Measurements from ENCODE around the gene RNPEPL1.

DNA sequence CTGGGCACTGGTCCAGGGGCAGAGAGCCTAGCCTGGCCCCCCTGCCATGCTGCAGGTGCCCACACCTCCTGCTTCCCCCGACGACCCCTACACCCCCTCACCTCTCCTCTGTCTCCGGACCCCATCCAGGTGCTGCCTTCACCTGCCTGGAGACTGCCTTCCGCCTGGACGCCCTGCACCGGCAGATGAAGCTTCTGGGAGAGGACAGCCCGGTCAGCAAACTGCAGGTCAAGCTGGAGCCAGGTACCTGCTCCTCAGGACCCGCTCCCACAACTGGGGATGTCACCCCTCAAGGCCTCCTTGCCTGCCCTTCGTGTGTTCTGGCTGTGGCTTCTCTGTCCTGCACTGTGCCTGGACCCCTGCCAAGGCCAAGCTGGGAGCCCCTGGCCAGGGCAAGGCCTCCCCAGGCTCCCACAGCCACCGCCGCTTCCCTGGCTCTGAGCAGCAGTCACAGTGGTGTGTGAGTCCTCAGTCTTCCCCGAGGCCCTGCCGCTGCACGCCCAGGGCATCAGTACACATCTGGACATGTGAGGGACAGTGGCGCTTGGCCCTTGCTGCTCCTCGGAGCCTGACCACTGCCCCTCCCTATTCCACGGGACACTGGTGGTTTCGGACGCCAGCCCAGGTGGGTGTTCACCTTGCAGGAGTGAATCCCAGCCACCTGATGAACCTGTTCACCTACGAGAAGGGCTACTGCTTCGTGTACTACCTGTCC, 6.3 kb downstream of the RNPEPL1 start:
- TF ChIP-seq, protein P1, sequence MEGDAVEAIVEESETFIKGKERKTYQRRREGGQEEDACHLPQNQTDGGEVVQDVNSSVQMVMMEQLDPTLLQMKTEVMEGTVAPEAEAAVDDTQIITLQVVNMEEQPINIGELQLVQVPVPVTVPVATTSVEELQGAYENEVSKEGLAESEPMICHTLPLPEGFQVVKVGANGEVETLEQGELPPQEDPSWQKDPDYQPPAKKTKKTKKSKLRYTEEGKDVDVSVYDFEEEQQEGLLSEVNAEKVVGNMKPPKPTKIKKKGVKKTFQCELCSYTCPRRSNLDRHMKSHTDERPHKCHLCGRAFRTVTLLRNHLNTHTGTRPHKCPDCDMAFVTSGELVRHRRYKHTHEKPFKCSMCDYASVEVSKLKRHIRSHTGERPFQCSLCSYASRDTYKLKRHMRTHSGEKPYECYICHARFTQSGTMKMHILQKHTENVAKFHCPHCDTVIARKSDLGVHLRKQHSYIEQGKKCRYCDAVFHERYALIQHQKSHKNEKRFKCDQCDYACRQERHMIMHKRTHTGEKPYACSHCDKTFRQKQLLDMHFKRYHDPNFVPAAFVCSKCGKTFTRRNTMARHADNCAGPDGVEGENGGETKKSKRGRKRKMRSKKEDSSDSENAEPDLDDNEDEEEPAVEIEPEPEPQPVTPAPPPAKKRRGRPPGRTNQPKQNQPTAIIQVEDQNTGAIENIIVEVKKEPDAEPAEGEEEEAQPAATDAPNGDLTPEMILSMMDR (IDR thresholded peaks at IDR 0.05): no peak
- no peak for TF ChIP-seq POLR2A (IDR thresholded peaks at IDR 0.05)

All from adrenal gland (tissue), 5 donors.